ENCODE data around the gene MINDY4. TPM values are rescaled to one million over a fixed set of nuclear protein-coding genes. Genes with fewer than 3 reads are reported as not detected.

MINDY4 gene
- total RNA-seq, 1 experiment from 2014 or later, result 2.0 TPM

GRCh38 chr7:30776971-30777370, 5.8 kb downstream of the MINDY4 start:
- peaks cover 1% of the 10 kb centered on the region; the same call in 1 of the 2 replicates for H3K36me3 ChIP-seq (replicated peaks; ENCODE audit: control insufficient read depth, insufficient read depth, low read length)

GRCh38 chr7:30778255-30779025, 7.2 kb downstream of the MINDY4 start:
- Histone ChIP-seq H3K36me3 (replicated peaks; ENCODE audit: control insufficient read depth, insufficient read depth, low read length) (peaks cover 1% of the 10 kb centered on the region; the same call in 1 of the 2 replicates), H3K4me3 (ENCODE audit: insufficient read depth, low read depth, low read length) (no peak overlapping the region), H3K27me3 (ENCODE audit: control insufficient read depth, insufficient read depth, low read length) (no peaks in the 10 kb centered on the region)
- no peak for DNase-seq

More at GRCh38 chr7:30776971-30777370, 5.8 kb downstream of the MINDY4 start:
- Histone ChIP-seq H3K27me3 (ENCODE audit: control insufficient read depth, insufficient read depth, low read length) (no peaks in the 10 kb centered on the region), H3K4me3 (ENCODE audit: insufficient read depth, low read depth, low read length) (no peak overlapping the region)
- DNase-seq, result no peak

GRCh38 chr7:30779574-30779973, 8.4 kb downstream of the MINDY4 start:
- Histone ChIP-seq H3K36me3 (replicated peaks; ENCODE audit: control insufficient read depth, insufficient read depth, low read length) (peaks cover 1% of the 10 kb centered on the region; the same call in 1 of the 2 replicates), H3K27me3 (ENCODE audit: control insufficient read depth, insufficient read depth, low read length) (no peaks in the 10 kb centered on the region), H3K4me3 (ENCODE audit: insufficient read depth, low read depth, low read length) (no peak overlapping the region)
- no peak for DNase-seq

- H3K4me3 ChIP-seq (ENCODE audit: insufficient read depth, low read depth, low read length), result no peak overlapping the region
- DNase-seq, result no peak
- peaks cover 1% of the 10 kb centered on the region; the same call in 1 of the 2 replicates for H3K36me3 ChIP-seq (replicated peaks; ENCODE audit: control insufficient read depth, insufficient read depth, low read length)
- no peaks in the 10 kb centered on the region for H3K27me3 ChIP-seq (ENCODE audit: control insufficient read depth, insufficient read depth, low read length)
Measured at GRCh38 chr7:30780941-30781340, 9.7 kb downstream of the MINDY4 start.

GRCh38 chr7:30782690-30783089, 11.5 kb downstream of the MINDY4 start:
- no peak for DNase-seq
- Histone ChIP-seq H3K27me3 (ENCODE audit: control insufficient read depth, insufficient read depth, low read length) (no peaks in the 10 kb centered on the region), H3K4me3 (ENCODE audit: insufficient read depth, low read depth, low read length) (no peak overlapping the region), H3K36me3 (replicated peaks; ENCODE audit: control insufficient read depth, insufficient read depth, low read length) (peaks cover 1% of the 10 kb centered on the region; the same call in 1 of the 2 replicates)

GRCh38 chr7:30785786-30786185, 14.6 kb downstream of the MINDY4 start:
- Histone ChIP-seq H3K4me3 (ENCODE audit: insufficient read depth, low read depth, low read length) (no peak overlapping the region), H3K36me3 (replicated peaks; ENCODE audit: control insufficient read depth, insufficient read depth, low read length) (peaks cover 1% of the 10 kb centered on the region; the same call in 1 of the 2 replicates), H3K27me3 (ENCODE audit: control insufficient read depth, insufficient read depth, low read length) (no peaks in the 10 kb centered on the region)
- DNase-seq, result no peak

- no peaks in the 10 kb centered on the region for H3K27me3 ChIP-seq (ENCODE audit: control insufficient read depth, insufficient read depth, low read length)
- DNase-seq, result no peak
- no peaks in the 10 kb centered on the region; the same call in 1 of the 2 replicates for H3K36me3 ChIP-seq (replicated peaks; ENCODE audit: control insufficient read depth, insufficient read depth, low read length)
- H3K4me3 ChIP-seq (ENCODE audit: insufficient read depth, low read depth, low read length), result no peak overlapping the region
Measured at GRCh38 chr7:30787486-30787885, 16.3 kb downstream of the MINDY4 start.

GRCh38 chr7:30788640-30789333, 17.6 kb downstream of the MINDY4 start:
- DNase-seq, result no peak
- no peaks in the 10 kb centered on the region; the same call in 1 of the 2 replicates for H3K36me3 ChIP-seq (replicated peaks; ENCODE audit: control insufficient read depth, insufficient read depth, low read length)

GRCh38 chr7:30789334-30789711, 18.1 kb downstream of the MINDY4 start:
- Histone ChIP-seq H3K36me3 (replicated peaks; ENCODE audit: control insufficient read depth, insufficient read depth, low read length) (no peaks in the 10 kb centered on the region; the same call in 1 of the 2 replicates), H3K4me3 (ENCODE audit: insufficient read depth, low read depth, low read length) (no peak overlapping the region), H3K27me3 (ENCODE audit: control insufficient read depth, insufficient read depth, low read length) (no peaks in the 10 kb centered on the region)
- DNase-seq, result no peak

More at GRCh38 chr7:30788640-30789333, 17.6 kb downstream of the MINDY4 start:
- H3K4me3 ChIP-seq (ENCODE audit: insufficient read depth, low read depth, low read length), result no peak overlapping the region
- no peaks in the 10 kb centered on the region for H3K27me3 ChIP-seq (ENCODE audit: control insufficient read depth, insufficient read depth, low read length)

GRCh38 chr7:30790356-30790755, 19.1 kb downstream of the MINDY4 start:
- no peaks in the 10 kb centered on the region for H3K27me3 ChIP-seq (ENCODE audit: control insufficient read depth, insufficient read depth, low read length)
- no peaks in the 10 kb centered on the region; the same call in 1 of the 2 replicates for H3K36me3 ChIP-seq (replicated peaks; ENCODE audit: control insufficient read depth, insufficient read depth, low read length)
- no peak overlapping the region for H3K4me3 ChIP-seq (ENCODE audit: insufficient read depth, low read depth, low read length)
- no peak for DNase-seq

GRCh38 chr7:30791114-30791513, 19.9 kb downstream of the MINDY4 start:
- Histone ChIP-seq H3K36me3 (replicated peaks; ENCODE audit: control insufficient read depth, insufficient read depth, low read length) (no peaks in the 10 kb centered on the region), H3K27me3 (ENCODE audit: control insufficient read depth, insufficient read depth, low read length) (no peaks in the 10 kb centered on the region), H3K4me3 (ENCODE audit: insufficient read depth, low read depth, low read length) (no peak overlapping the region)
- peak; percentile 84 for DNase-seq

- DNase-seq, result no peak
- Histone ChIP-seq H3K4me3 (ENCODE audit: insufficient read depth, low read depth, low read length) (no peak overlapping the region), H3K36me3 (replicated peaks; ENCODE audit: control insufficient read depth, insufficient read depth, low read length) (no peaks in the 10 kb centered on the region), H3K27me3 (ENCODE audit: control insufficient read depth, insufficient read depth, low read length) (no peaks in the 10 kb centered on the region)
Measured at GRCh38 chr7:30795161-30795948, 24.1 kb downstream of the MINDY4 start.

- no peaks in the 10 kb centered on the region for H3K36me3 ChIP-seq (replicated peaks; ENCODE audit: control insufficient read depth, insufficient read depth, low read length)
- no peak for DNase-seq
- no peaks in the 10 kb centered on the region for H3K27me3 ChIP-seq (ENCODE audit: control insufficient read depth, insufficient read depth, low read length)
- H3K4me3 ChIP-seq (ENCODE audit: insufficient read depth, low read depth, low read length), result no peak overlapping the region
Measured at GRCh38 chr7:30796105-30796869, 25.1 kb downstream of the MINDY4 start.

All from H7 (cell line).